HG02840 (cell line): Measurements from ENCODE around the gene ZSWIM4.
A peak's percentile ranks its signal among the peaks of the same experiment; 100 is the strongest.

Source experiments
- ATAC-seq: cut with Tn5 transposase; IDR thresholded peaks from one replicate; pipeline ENCODE4 v1.9.1; 2021; ENCODE audit warnings: mild to moderate bottlenecking, moderate library complexity, moderate number of reproducible peaks; ENCODE audit not compliant: unreplicated experiment, low FRiP score

ZSWIM4 gene

GRCh38 chr19:13865571-13866462, 70.6 kb downstream of the ZSWIM4 start:
- ATAC-seq: no peak

GRCh38 chr19:13866463-13867046, 71.3 kb downstream of the ZSWIM4 start:
- ATAC-seq: no peak

GRCh38 chr19:13868663-13869062, 73.4 kb downstream of the ZSWIM4 start:
- ATAC-seq: no peak

- ATAC-seq: no peak
Observed at GRCh38 chr19:13869281-13869680, 74.0 kb downstream of the ZSWIM4 start.

GRCh38 chr19:13870873-13871272, 75.6 kb downstream of the ZSWIM4 start:
- no peak for ATAC-seq

GRCh38 chr19:13872339-13872694, 77.1 kb downstream of the ZSWIM4 start:
- ATAC-seq: no peak

GRCh38 chr19:13872695-13873389, 77.6 kb downstream of the ZSWIM4 start:
- no peak for ATAC-seq

- no peak for ATAC-seq
Observed at GRCh38 chr19:13873834-13874515, 78.7 kb downstream of the ZSWIM4 start.

- ATAC-seq: no peak
Observed at GRCh38 chr19:13875824-13876223, 80.6 kb downstream of the ZSWIM4 start.

- ATAC-seq: no peak
Observed at GRCh38 chr19:13876834-13877233, 81.6 kb downstream of the ZSWIM4 start, which contains the start of gene NANOS3. NANOS3 (plus strand) TSS chr19:13877134; CDS start chr19:13877249, 115 bp downstream.

- ATAC-seq: no peak
Observed at GRCh38 chr19:13877303-13877702, 82.1 kb downstream of the ZSWIM4 start.

- peak; percentile 82 for ATAC-seq
Observed at GRCh38 chr19:13880059-13881043, 85.1 kb downstream of the ZSWIM4 start.

- no peak for ATAC-seq
Observed at GRCh38 chr19:13881251-13881691, 86.0 kb downstream of the ZSWIM4 start.
